HUES48 (cell line): ENCODE measurements around the gene PSMB11.

Experiments
- H3K27ac ChIP-seq: one replicate; pipeline ENCODE4 v1.7.0; 2013; ENCODE audit warnings: low read depth, low read length, inconsistent platforms
- H3K27me3 ChIP-seq: 2 replicates; pipeline ENCODE4 v1.6.1; 2013; ENCODE audit warnings: mild to moderate bottlenecking, low read length; ENCODE audit not compliant: control insufficient read depth, insufficient read depth
- H3K36me3 ChIP-seq: 2 replicates; pipeline ENCODE4 v1.6.1; 2013; ENCODE audit warnings: low read length; ENCODE audit not compliant: control insufficient read depth, insufficient read depth
- H3K4me1 ChIP-seq: 2 replicates; pipeline ENCODE4 v1.6.1; 2013; ENCODE audit warnings: mild to moderate bottlenecking, low read length; ENCODE audit not compliant: control insufficient read depth, insufficient read depth
- H3K4me3 ChIP-seq: 2 replicates; pipeline ENCODE4 v1.5.1; 2013; ENCODE audit warnings: mild to moderate bottlenecking, low read depth, low read length
- H3K9ac ChIP-seq: 2 replicates; pipeline ENCODE4 v1.6.1; 2013; ENCODE audit warnings: mild to moderate bottlenecking, low read depth, low read length, moderate library complexity
- H3K9me3 ChIP-seq: 2 replicates; pipeline ENCODE4 v1.6.1; 2013; ENCODE audit warnings: low read length; ENCODE audit not compliant: control insufficient read depth, insufficient read depth

Gene PSMB11

DNA sequence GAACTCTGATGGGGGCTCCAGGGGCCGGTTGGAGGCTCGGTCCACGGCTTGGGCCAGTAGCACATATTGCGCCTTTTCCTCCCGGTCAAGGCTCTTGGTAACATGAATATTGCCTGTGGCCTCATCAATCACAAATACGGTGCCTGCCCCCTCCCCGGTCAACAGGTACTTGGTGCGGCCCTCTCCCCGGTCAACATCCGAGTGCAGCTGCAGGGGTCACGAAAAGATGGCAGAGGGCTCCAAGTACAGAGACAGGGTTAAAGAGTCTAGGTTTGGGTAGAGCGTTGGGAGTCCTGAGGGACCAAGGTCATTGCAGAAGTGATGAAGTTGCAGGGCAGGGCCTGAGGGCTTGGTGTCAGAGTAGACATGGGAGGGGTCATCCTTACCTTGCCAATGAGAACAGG is 13.1 kb downstream of the PSMB11 start:
- H3K4me1 ChIP-seq, result peaks cover 11% of the 10 kb centered on the region
- no peak overlapping the region for H3K4me3 ChIP-seq
- no peak overlapping the region for H3K9ac ChIP-seq
- H3K27ac ChIP-seq, result no peak overlapping the region
- H3K9me3 ChIP-seq, result no peaks in the 10 kb centered on the region
- peaks cover 9% of the 10 kb centered on the region; the same call in 1 of the 2 replicates for H3K27me3 ChIP-seq
- peaks cover 26% of the 10 kb centered on the region for H3K36me3 ChIP-seq

DNA sequence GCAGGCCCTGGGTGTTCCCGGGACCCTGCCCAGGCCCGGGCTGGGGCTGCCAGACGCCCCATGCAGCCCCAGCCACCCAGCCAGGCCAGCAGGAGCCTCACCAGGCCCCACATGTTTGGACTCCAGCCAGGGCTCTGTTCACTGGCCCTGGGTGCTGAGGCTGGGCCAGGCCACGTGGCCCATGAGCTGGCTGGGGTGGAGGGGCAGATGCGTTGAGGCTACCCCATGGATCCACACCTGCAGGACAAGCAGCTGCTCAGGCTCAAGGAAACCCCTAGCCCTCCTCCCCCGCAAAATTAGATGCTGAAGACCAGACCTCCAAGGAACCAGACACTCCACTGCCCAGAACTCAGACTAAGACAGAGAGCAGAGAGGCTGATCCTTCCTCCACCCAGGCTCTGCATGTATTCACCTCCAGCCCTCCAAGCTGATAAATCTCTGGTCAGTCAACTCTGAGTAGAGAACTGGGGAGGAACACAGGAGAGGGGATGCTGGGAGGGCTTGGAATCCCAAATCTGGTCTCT is 13.7 kb downstream of the PSMB11 start:
- Histone ChIP-seq H3K4me1 (peaks cover 11% of the 10 kb centered on the region), H3K36me3 (peaks cover 32% of the 10 kb centered on the region), H3K27me3 (peaks cover 9% of the 10 kb centered on the region; the same call in 1 of the 2 replicates), H3K9me3 (no peaks in the 10 kb centered on the region), H3K9ac (no peak overlapping the region), H3K27ac (no peak overlapping the region), H3K4me3 (no peak overlapping the region; the same call in 1 of the 2 replicates)

DNA sequence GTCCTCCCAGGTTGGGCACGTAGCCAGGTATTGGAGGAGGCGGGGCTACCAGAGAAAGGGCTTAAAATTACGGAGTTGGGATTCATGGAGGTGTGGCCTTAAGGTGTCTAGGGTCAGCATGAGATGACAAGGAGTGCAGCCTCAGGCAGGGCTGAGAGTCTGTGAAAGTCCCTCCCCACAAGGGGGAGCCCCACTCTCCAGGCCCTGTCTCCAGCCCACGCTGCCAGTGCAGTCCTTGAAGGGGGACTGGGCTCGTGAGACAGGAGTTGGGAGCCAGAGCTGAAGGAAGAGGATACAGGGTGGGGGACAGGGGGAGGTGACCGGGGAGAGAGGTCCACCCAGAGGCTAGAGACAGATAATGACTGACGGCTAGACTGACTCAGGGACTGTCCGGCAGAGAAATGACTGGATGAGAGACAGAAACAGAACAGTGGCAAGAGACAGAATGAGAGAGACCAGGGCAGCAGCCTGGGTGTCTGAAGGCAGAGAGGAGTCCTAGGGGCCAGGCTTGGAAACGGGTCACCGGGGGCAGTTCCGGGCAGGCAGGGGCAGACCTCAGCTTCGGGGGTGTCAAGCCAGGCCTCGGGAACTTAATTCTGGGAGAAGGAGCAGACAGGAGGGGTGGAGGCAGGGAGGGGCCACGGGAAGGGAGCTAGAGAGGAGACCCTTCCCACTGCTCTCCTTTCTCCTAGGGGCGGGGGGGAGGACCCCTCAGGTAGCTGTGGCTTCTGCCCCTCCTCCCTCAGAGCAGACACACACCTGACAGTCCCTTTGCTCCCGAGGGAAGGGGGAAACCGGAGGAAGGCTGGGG is 14.3 kb downstream of the PSMB11 start:
- no peak overlapping the region for H3K9ac ChIP-seq
- no peak overlapping the region for H3K27ac ChIP-seq
- H3K27me3 ChIP-seq, result peaks cover 9% of the 10 kb centered on the region; the same call in 1 of the 2 replicates
- H3K4me1 ChIP-seq, result peaks cover 11% of the 10 kb centered on the region
- H3K9me3 ChIP-seq, result no peaks in the 10 kb centered on the region
- H3K4me3 ChIP-seq, result peak overlapping the region; percentile 73
- peaks cover 38% of the 10 kb centered on the region for H3K36me3 ChIP-seq

DNA sequence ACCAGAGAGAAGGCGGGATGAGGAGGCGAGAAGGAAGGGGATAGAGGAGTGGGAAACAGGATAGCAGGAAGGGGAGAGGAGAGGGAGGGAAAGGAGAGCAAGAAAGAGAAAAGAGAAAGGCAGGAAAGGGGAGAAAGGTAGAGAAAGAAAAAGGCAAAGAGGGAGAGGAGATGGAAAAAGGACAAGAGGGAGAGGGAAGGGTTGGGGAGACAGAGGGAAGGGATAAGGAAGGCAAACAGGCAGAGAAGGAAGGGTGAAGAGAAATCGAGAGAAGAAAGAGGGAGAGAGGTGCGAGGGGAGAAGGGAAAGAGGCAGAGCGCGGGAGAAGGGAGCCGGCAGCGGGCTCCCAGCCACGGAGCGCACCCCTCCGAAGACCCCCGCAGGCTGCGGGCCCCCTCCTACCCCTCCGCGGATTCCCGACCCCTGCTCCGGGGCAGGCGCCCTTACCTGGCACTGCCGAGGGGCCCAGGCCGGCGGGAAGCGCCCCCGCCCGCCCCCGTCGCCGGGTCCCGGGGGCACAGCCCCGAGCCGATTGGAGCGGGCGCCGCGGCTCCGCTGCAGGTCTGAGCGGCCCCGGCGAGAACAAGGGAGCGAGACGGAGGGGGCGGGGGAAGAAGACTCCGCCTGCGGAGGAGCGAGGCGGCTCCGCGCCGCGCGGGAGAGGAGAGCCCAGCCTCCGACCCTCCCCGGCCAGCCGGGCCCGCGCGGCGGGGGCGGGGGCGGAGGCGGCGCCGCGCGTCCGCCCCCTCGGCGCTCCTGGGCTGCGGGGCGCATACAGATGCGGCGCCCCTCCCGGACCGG is 15.1 kb downstream of the PSMB11 start, which contains the start of gene CDH24:
TSS of gene CDH24 (minus strand) at position 565 of the 801 bp plus-strand sequence. CDS start 1,787 bp downstream, outside the sequence.
- Histone ChIP-seq H3K27ac (peak within 1 kb of the TSS; percentile 90), H3K9me3 (no peaks in the 10 kb centered on the region), H3K27me3 (peaks cover 9% of the 10 kb centered on the region; the same call in 1 of the 2 replicates), H3K4me3 (peak within 1 kb of the TSS; percentile 73), H3K9ac (peak within 1 kb of the TSS; percentile 62), H3K4me1 (peaks cover 11% of the 10 kb centered on the region), H3K36me3 (peaks cover 44% of the 10 kb centered on the region)

DNA sequence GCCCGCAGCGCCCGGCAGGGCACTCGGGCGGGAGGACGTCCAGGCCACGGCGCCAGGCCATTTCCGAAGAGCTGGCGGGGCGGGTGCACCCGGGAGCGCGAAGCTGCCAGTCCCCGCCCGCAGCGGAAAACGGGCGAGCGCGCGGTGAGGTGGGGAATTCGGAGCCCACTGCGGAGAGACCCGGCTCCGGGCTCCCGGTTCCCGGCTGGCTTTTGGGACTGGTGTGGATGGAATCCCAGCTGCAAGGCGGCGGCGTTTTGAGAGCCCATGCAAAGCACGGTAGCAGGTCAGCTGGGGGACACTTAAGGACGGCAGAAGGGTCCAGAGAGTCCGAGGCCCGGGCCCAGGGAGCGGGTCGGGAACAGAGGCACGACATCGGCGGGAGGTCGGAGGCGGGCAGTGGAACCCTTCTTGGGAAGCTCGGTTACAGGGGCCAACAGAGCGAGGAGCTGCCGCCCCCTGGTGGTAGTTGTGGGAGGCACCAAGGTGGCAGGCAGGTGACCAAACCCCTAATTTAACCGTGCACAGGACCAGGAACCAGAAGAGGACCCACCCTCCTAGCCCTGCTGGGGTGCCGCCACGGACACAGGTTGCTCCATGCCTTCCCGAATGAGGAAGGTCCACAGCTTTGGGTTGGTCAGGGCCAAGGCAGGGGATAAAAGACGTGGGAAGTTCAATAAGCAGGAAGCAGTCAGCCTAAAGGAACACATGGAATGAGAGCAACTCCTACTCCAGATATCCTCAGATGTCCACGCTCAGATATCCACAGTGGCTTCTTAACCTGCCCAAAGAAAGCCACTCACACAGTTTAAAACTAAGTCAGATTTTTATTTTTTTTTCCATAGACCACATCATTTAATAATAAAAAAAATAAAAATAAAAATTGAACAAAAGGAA is 16.0 kb downstream of the PSMB11 start:
- Histone ChIP-seq H3K4me3 (peak overlapping the region; percentile 73), H3K4me1 (peaks cover 11% of the 10 kb centered on the region), H3K27ac (peak overlapping the region; percentile 90), H3K9ac (peak overlapping the region; percentile 62), H3K36me3 (peaks cover 50% of the 10 kb centered on the region), H3K27me3 (peaks cover 9% of the 10 kb centered on the region; the same call in 1 of the 2 replicates), H3K9me3 (no peaks in the 10 kb centered on the region)

DNA sequence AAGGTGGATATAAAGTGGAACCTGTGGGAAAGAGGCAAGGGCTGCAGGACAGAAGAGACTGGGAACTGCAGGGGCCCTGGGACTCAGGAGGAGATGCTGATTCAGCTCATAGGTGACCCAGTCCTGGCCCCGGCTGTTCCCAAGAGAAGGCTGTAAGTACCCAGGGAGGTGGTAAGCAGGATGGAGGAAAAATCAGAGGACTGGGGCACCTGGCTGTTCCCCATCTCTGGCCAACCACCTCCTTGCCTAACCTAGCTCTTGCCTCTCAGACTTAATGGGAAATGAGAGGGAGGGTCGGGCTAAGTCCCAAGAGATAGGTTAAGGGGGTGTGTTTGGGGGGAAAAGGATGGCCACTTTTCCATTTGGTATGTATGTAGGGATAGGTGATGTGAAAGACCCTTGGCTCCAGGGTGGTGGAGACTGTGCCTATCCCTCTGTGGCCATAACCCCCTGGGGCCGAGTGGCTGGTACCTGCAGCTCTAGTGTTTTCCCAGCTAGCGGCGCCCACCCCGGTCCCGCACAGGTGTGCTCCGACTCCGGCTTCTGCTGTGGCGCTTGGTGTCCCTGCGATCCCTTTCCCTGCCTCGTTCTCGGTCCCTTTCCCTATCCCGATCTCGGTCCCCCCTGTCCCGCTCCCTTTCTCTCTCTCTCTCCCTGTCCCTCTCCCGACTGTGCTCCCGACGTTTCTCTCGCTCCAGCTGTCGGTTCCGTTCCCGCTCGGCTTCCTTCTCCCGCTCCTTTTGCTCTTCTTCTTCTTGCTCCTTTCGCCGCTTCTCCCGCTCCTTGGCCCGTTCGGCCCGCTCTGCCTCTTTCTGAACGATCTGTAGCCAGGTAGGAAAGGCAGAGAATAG is 16.9 kb downstream of the PSMB11 start:
- Histone ChIP-seq H3K4me3 (no peak overlapping the region), H3K4me1 (peaks cover 11% of the 10 kb centered on the region), H3K36me3 (peaks cover 51% of the 10 kb centered on the region), H3K9me3 (no peaks in the 10 kb centered on the region), H3K27ac (peak overlapping the region; percentile 8), H3K27me3 (peaks cover 9% of the 10 kb centered on the region; the same call in 1 of the 2 replicates), H3K9ac (no peak overlapping the region)

DNA sequence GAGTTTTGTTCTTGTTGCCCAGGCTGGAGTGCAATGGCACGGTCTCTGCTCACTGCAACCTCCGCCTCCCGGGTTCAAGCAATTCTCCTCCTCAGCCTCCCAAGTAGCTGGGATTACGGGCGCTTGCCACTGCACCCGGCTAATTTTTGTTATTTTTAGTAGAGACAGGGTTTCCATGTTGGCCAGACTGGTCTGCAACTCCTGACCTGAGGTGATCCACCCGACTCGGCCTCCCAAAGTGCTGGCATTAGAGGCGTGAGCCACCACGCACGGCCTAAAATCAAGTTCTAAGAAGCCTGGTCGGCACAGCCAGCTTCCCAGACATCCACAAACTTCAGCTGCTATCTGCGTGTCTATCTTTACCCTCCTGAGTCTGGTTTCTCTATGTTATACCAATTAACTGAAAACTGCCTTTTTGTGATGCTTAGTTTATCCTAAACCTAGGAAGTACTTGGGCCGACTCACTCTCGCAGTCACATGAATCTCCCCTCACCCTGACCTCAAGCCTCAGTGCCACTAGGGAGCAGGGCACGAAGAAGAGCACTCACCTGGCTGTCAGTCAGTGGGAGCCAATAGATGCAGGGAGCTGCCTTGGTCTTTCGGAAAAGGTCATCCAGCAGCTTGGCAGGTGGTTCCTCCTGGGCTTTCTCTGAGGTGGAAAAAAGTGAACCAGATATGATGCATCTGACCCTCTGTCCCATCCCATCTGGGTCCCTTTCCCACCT is 18.7 kb downstream of the PSMB11 start:
- H3K4me1 ChIP-seq, result peaks cover 10% of the 10 kb centered on the region
- H3K4me3 ChIP-seq, result no peak overlapping the region
- no peak overlapping the region for H3K27ac ChIP-seq
- peaks cover 9% of the 10 kb centered on the region; the same call in 1 of the 2 replicates for H3K27me3 ChIP-seq
- H3K36me3 ChIP-seq, result peaks cover 67% of the 10 kb centered on the region
- H3K9me3 ChIP-seq, result no peaks in the 10 kb centered on the region
- no peak overlapping the region for H3K9ac ChIP-seq

DNA sequence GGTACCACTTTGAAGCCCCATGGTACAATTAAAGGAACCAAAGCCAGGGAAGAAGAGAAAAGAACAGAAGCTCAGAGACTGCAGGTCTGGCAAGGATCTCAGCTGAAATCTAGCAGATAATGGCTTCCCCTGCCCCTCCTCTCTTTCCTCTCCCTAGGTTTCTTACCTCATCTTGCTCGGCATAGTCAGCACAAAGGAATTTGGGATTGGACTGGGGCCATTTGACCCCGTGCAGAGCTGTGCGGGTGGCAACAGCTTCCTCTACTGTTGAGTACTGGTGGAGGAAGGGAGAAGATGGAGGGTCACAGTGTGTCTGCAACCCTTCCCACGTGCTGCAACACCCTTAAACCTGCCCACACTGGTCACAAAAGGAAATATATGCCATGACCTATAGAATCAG is 20.0 kb downstream of the PSMB11 start:
- H3K27ac ChIP-seq, result peak overlapping the region; percentile 42
- H3K9ac ChIP-seq, result no peak overlapping the region
- no peaks in the 10 kb centered on the region for H3K4me1 ChIP-seq
- peaks cover 80% of the 10 kb centered on the region for H3K36me3 ChIP-seq
- peaks cover 1% of the 10 kb centered on the region; the same call in 1 of the 2 replicates for H3K27me3 ChIP-seq
- no peaks in the 10 kb centered on the region for H3K9me3 ChIP-seq
- H3K4me3 ChIP-seq, result no peak overlapping the region

DNA sequence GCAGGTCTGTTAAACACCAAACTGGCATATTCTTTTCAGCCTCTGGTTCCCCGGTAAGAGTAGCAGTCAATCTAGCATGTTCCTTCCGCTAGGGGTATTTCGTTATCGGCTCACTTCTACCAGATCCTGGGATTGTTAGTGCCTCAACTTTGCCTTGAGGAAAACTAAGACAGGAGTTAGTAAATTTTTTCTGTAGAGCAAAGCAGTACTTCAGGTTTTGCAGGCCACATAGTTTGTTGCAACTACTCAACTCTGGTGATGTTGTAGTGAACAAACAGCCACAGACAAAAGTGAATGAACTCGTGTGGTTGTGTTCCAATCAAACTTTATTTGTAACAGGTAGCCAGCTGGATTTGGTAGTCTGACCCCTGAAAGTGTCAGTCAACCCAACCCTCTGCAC is 21.6 kb downstream of the PSMB11 start:
- no peak overlapping the region for H3K4me3 ChIP-seq
- H3K4me1 ChIP-seq, result peaks cover 4% of the 10 kb centered on the region; the same call in 1 of the 2 replicates
- no peak overlapping the region for H3K27ac ChIP-seq
- H3K9ac ChIP-seq, result no peak overlapping the region
- H3K27me3 ChIP-seq, result no peaks in the 10 kb centered on the region
- peaks cover 95% of the 10 kb centered on the region for H3K36me3 ChIP-seq
- no peaks in the 10 kb centered on the region for H3K9me3 ChIP-seq
